ENCODE data around the gene JAKMIP2.

GRCh38 chr5:147752666-147753290 lies 29.8 kb downstream of the JAKMIP2 start:
- TF ChIP-seq EZH2 (IDR thresholded peaks at IDR 0.05; ENCODE audit: low read length, missing control alignments) (no peak), CTCF (conservative IDR thresholded peaks at IDR 0.05 in 1 of 2, IDR thresholded peaks at IDR 0.05 in 1 of 2; ENCODE audit: low read depth in 1 of 2, low read length in 2 of 2) (no peak)
